GM19452 (cell line): ENCODE results near the gene ZNF423.

Source experiments
- ATAC-seq: cut with Tn5 transposase; IDR thresholded peaks from one replicate; pipeline ENCODE4 v1.9.1; 2021; ENCODE audit not compliant: unreplicated experiment

The ZNF423 gene

DNA sequence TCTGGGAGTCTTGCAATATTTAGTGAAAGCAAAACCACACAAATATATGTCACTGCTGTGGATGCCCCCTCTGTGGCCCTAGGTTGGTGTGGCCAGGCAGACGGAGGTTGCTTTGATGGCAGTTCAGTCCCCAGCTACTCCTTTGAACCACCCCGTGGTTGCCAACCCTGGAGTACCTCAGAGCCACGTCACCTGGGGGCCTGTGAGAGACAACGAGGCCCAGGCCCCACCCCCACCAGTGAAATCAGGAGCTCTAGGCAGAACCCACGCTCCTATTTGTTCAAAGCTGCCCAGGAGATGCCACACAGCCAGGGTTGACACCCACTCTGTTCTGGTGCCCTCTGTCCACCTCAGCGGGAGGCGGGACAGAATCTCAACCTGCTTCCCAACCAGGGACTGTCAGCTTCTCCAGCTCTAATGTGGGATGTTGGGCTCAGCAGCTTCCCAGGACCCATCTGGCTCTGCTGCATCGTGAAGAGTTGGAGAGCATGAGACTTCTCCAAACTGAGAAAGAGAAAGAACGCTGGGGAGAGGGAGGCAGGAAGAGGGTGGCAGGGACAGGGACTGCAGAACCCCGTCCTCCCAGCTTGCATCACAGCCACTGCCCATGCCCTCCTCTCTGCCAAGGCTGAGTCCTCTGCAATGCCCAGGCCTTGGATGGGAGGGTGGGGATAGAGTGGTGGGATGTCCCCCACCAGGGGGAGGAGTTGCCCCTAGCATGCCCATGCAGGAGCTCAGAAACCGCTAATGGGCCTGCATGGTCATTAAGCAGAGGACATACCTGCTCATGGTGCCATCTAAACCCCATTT is 400.5 kb downstream of the ZNF423 start:
- ATAC-seq, result no peak

DNA sequence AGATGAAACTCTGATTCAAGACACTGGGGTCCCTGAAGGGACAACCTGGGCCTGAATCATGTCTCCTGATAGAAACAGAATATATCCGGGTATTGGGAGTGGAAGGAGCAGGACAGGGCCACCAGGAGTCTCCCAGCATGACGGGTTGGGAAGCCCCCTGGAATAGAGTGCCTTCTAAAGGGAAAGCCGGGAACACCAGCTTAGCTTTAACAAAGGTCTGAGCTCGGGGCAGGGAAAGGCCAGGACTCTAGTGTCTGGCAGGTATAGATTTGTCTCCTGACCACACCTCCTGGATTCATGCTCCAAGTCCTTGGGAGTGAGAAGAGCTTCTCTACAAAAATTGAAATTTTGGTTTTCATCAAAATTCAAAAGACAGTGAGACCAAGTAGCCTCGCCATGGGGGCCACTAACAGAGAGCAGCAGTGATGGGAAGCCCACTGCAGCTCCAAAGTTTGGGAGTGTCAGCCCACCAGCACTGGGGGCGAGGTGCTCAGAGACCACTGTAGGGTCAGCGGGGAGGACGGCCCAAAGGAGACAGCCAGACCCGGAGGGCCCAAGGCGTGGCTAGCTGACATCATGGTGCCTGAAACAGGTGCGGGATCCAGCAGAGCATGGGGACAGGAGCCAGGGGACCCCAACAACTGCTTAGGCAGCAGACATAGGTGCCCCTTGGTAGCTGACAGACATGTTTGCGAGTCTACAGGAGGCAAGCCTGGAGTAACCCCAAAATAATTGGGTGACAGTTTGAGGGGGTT is 401.3 kb downstream of the ZNF423 start:
- no peak for ATAC-seq

DNA sequence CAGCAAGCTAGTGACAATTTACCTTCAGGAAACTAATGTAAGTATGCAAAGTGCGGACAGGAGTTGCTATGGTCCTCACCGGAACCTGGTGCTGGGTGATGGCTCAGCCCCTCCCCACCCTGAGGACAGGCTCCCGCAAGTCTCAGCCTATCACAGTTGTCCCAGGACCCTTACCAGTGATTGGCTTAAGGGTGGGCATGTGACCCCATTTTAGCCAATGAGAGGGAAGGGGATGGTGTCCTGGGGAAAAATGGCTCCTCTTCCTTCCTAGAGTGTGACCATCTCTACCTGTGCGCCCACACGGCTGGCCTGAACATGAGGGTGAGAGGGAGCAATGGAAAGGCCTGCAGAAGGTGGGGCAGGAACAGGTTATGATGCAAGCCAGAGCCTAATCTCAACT is 401.9 kb downstream of the ZNF423 start:
- no peak for ATAC-seq

GRCh38 chr16:49453021-49453420 is 402.9 kb downstream of the ZNF423 start:
- ATAC-seq, result no peak

- ATAC-seq, result no peak
Measured at GRCh38 chr16:49452578-49452977, 403.3 kb downstream of the ZNF423 start.

DNA sequence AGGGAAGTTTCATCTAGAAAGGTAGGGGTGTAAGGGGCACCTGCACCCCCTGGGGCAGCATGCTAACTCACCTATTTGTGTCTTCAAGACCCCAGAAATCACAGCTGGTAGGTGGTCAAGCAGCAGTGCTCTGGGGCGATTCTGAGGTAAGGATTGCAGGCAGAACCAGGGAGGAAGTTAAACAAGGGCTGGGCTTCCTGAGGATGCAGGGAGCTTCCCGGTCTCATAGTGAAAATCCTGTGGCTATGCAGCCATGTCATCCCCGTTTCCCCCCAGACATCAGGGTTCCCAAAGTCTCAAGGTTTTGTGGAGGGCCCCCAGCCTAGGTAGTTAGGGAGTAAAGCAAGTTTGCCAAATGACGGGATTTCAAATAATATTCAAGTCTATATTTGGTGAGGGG is 403.8 kb downstream of the ZNF423 start:
- no peak for ATAC-seq

DNA sequence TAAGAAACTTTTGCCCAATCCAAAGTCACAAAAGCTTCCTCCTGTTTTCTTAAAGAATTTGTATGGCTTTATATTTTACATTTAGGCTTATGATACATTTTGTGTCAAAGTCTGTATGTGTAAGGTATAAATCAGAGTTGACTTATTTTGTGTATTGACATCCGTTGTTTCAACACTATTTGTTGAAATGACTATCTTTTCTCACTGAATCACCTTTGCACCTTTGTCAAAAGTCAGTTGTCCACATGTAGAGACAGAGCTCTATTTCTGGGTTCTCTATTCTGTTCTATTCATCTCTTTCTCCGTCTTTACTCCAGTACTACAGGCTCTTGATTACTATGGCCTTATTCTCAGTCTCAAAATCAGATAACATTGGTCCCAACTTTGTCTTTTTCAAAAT is 409.1 kb downstream of the ZNF423 start:
- no peak for ATAC-seq

DNA sequence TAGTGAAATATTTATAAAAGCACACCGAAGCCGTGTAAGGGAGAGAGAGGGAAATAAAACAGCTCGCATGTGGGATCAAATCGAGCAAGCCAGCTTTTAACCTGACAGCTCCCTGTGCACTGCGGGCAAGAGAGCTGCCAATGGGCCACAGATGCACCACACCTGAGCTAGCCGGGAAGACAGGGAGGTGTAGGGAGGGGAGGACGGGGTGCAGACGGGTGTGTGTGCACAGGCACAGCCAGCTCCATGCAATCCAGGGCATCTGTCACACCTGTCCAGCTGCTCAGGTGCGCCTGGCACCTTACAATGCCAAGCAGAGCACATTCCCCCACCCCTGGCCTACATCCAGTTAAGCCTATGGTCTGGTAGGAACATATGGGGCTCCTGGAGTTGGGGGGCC is 412.3 kb downstream of the ZNF423 start:
- ATAC-seq, result no peak

DNA sequence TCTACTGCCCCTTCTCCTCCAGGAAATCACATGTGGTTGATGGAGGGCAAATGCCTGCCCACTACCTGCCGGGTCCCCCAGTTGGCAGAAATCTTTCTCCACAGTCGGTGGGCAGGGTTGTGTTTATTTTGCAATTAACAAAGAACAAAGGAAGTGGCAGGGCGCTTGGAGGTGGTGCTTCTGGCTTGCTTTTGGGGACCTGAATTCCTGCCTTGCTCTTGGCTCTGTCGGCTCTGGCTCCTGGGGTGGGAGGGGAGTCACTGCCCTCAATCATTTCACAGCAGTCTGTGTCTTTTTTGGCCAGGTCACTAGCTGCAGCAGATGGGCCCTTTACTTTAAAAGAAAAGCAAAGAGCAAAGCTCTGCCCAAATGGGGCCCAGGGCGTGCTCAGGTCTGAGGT is 413.1 kb downstream of the ZNF423 start:
- no peak for ATAC-seq

- ATAC-seq, result peak; percentile 98
Measured at GRCh38 chr16:49441366-49441780, 414.5 kb downstream of the ZNF423 start.

DNA sequence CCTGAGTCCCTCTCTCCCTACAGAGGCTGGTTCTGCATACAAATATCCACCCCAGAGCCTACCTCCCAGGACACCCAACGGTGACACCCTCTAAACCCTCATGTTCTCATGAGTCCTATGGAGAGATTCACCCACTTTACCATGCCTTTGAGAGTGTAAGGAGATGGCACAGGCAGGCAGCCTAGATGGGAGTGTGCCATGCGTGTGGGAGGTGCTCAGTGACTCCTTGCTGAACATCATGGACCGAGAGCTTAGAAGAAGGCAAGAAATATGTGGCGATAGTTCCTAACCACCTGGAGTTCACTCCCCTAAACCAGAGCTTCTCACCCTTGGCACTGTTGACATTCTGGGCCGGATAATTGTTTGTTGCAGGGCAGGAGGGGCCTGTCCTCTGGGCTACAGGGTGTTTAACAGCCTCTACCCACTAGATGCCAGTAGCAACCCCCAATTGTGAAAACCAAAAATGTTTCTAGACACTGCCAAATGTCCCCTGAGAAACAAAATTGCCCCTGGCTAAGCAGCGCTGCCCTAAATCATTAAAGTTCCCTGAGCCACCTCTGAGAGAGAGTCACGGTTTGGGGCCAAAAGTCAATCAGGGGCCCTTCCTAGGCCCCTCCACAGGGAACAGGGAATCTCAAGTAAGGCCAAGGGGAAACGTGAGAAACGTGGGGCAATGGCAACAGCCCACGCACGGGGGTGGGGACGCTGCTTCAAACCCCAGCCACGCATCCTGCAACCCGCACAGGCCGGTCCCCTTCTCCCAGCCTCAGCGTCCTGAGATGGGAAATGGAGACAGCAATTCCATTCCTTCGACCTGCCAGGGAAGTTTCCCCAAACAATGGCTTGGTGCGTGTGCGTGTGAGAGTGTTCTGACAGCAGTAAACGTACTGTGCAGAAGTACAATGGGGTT is 415.5 kb downstream of the ZNF423 start:
- ATAC-seq, result no peak

GRCh38 chr16:49439676-49440075 is 416.2 kb downstream of the ZNF423 start:
- no peak for ATAC-seq

DNA sequence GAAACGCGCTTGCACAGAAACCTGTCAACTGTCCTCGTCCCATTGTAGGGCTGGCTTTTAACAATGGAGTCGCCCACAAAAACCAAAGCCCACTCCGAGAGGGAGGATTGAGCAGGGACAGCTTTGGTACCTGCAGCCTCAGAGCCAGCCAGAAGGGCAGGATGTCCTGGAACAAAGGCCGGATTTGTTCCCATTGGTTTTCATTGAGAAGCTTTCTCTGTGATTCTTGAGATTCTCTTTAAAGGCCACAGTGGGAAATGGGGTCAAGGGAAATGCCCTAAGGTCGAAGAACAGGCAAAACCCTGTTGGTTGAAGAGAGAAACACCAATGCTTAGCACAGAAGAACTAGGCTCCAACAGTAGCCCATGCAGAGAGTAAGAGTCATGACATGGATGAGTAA is 416.9 kb downstream of the ZNF423 start:
- no peak for ATAC-seq
